MM.1S (cell line): ENCODE measurements around the gene ZNF827.
A peak's percentile ranks its signal among the peaks of the same experiment; 100 is the strongest.

Experiments used
- DNase-seq: peaks from one replicate; pipeline ENCODE4 v3.0.0-alpha.2; 2015
- H2AFZ ChIP-seq: fragments of 300-600 bp; sonication (generic); 2 replicates; pipeline ENCODE4 v1.6.0; 2016; ENCODE audit warnings: antibody characterized with exemption, low read length
- H3F3A ChIP-seq: fragments of 300-600 bp; sonication (generic); 2 replicates; pipeline ENCODE4 v1.6.1; 2016; ENCODE audit warnings: mild to moderate bottlenecking, antibody characterized with exemption, low read length, moderate library complexity, mixed read lengths; ENCODE audit not compliant: insufficient read depth
- H3K27ac ChIP-seq: fragments of 300-600 bp; sonication (generic); 2 replicates; pipeline ENCODE4 v1.5.1; 2016; ENCODE audit warnings: mild to moderate bottlenecking, low read length
- H3K27me3 ChIP-seq: fragments of 300-600 bp; sonication (generic); replicated peaks from 2 replicates; pipeline ENCODE4 v1.6.0; 2016; ENCODE audit warnings: low read length; ENCODE audit not compliant: insufficient read depth
- H3K36me3 ChIP-seq: fragments of 300-600 bp; sonication (generic); replicated peaks from 2 replicates; pipeline ENCODE4 v1.6.1; 2016; ENCODE audit warnings: mild to moderate bottlenecking, low read length, mixed read lengths; ENCODE audit not compliant: insufficient read depth
- H3K4me1 ChIP-seq: fragments of 300-600 bp; sonication (generic); 2 replicates; pipeline ENCODE4 v1.6.1; 2016; ENCODE audit warnings: low read length, mixed read lengths
- H3K4me2 ChIP-seq: fragments of 300-600 bp; sonication (generic); 2 replicates; pipeline ENCODE4 v1.6.0; 2016; ENCODE audit warnings: low read depth, low read length
- H3K4me3 ChIP-seq: fragments of 300-600 bp; sonication (generic); 2 replicates; pipeline ENCODE4 v1.5.1; 2016; ENCODE audit warnings: low read length, mixed read lengths
- H3K79me2 ChIP-seq: fragments of 300-600 bp; sonication (generic); 2 replicates; pipeline ENCODE4 v1.6.1; 2016; ENCODE audit warnings: mixed run types, low read length, mixed read lengths
- H3K9ac ChIP-seq: fragments of 300-600 bp; sonication (generic); 2 replicates; pipeline ENCODE4 v1.6.1; 2016; ENCODE audit warnings: low read length, mixed read lengths
- H3K9me2 ChIP-seq: fragments of 300-600 bp; sonication (generic); replicated peaks from 2 replicates; pipeline ENCODE4 v1.6.1; 2016; ENCODE audit warnings: mild to moderate bottlenecking, low read length, mixed read lengths; ENCODE audit not compliant: insufficient read depth
- H3K9me3 ChIP-seq: fragments of 300-600 bp; sonication (generic); replicated peaks from 2 replicates; pipeline ENCODE4 v1.6.1; 2016; ENCODE audit warnings: mild to moderate bottlenecking, low read length, mixed read lengths; ENCODE audit not compliant: insufficient read depth
- H4K20me1 ChIP-seq: fragments of 300-600 bp; sonication (generic); 2 replicates; pipeline ENCODE4 v1.6.1; 2016; ENCODE audit warnings: mild to moderate bottlenecking, low read length, moderate library complexity, mixed read lengths; ENCODE audit not compliant: insufficient read depth
- CTCF ChIP-seq: fragments of 300-600 bp; sonication (generic); IDR thresholded peaks from 2 replicates; pipeline ENCODE4 v1.5.1; 2016; ENCODE audit warnings: antibody characterized with exemption, low read length, mixed read lengths
- EZH2 ChIP-seq: fragments of 300-600 bp; sonication (generic); optimal IDR thresholded peaks from 2 replicates; pipeline ENCODE3; 2017; ENCODE audit warnings: low read depth, mild to moderate bottlenecking, antibody characterized with exemption, low read length, mixed read lengths
- EZH2phosphoT487 ChIP-seq: fragments of 300-600 bp; sonication (generic); IDR thresholded peaks from 2 replicates; pipeline ENCODE4 v1.6.1; 2018; ENCODE audit warnings: antibody characterized with exemption, low read length

Gene ZNF827

DNA sequence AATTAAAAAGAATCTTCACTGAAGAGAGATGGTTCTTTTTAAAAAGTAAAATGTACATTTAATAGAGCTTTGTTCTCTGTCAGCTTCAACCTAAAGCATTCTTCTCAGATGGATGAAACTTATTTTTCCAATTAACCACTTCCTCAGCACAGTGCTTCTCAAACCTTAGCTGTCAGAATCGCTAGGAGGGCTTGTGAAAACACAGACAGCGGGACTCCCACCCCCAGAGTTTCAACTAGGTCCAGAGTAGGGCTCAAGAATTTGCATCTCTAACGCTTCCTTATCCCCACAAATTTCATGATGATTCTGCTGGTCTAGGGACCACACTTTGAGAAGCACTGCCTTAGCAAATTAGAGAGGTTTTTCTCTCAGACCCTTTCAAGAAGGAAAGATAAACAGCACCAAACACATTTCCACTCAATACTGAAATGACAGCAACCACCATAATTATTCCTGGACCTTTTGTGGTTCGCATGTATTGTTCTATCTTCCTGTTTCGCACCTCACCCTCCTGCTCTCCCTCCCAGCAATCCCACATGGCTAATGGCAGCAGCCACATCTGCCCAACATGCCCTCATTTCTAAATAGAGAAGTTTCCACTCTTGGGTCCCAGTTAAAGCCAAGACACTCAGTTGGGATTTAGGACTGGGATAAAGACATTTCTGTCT is 73.2 kb downstream of the ZNF827 start:
- Histone ChIP-seq H3K27ac (no peak overlapping the region), H3K36me3 (no peaks in the 10 kb centered on the region), H3K27me3 (no peaks in the 10 kb centered on the region), H3K4me2 (0 out of 2 replicates have a peak overlapping the region, but pooled peaks have one; percentile 2), H3K9ac (no peak overlapping the region), H3K9me2 (no peaks in the 10 kb centered on the region), H3K4me1 (peaks cover 40% of the 10 kb centered on the region), H3K79me2 (no peaks in the 10 kb centered on the region), H3K9me3 (no peaks in the 10 kb centered on the region), H3K4me3 (no peak overlapping the region), H4K20me1 (no peaks in the 10 kb centered on the region), H3F3A (peaks cover 19% of the 10 kb centered on the region), H2AFZ (no peak overlapping the region)
- DNase-seq: no peak
- TF ChIP-seq EZH2: no peak
- no peak for TF ChIP-seq CTCF
- TF ChIP-seq EZH2phosphoT487: no peak

GRCh38 chr4:145863191-145863590 is 75.4 kb downstream of the ZNF827 start:
- H3K9me2 ChIP-seq: no peaks in the 10 kb centered on the region
- DNase-seq: no peak
- H3K4me1 ChIP-seq: peaks cover 22% of the 10 kb centered on the region
- H3K79me2 ChIP-seq: no peaks in the 10 kb centered on the region
- no peak overlapping the region for H3K27ac ChIP-seq
- no peak overlapping the region for H3K4me3 ChIP-seq
- H3F3A ChIP-seq: no peaks in the 10 kb centered on the region
- H3K36me3 ChIP-seq: no peaks in the 10 kb centered on the region
- H3K4me2 ChIP-seq: no peak overlapping the region
- H3K9ac ChIP-seq: no peak overlapping the region
- no peaks in the 10 kb centered on the region for H4K20me1 ChIP-seq
- no peak overlapping the region for H2AFZ ChIP-seq
- TF ChIP-seq EZH2 (no peak), EZH2phosphoT487 (no peak), CTCF (no peak)
- H3K27me3 ChIP-seq: no peaks in the 10 kb centered on the region
- no peaks in the 10 kb centered on the region for H3K9me3 ChIP-seq

DNA sequence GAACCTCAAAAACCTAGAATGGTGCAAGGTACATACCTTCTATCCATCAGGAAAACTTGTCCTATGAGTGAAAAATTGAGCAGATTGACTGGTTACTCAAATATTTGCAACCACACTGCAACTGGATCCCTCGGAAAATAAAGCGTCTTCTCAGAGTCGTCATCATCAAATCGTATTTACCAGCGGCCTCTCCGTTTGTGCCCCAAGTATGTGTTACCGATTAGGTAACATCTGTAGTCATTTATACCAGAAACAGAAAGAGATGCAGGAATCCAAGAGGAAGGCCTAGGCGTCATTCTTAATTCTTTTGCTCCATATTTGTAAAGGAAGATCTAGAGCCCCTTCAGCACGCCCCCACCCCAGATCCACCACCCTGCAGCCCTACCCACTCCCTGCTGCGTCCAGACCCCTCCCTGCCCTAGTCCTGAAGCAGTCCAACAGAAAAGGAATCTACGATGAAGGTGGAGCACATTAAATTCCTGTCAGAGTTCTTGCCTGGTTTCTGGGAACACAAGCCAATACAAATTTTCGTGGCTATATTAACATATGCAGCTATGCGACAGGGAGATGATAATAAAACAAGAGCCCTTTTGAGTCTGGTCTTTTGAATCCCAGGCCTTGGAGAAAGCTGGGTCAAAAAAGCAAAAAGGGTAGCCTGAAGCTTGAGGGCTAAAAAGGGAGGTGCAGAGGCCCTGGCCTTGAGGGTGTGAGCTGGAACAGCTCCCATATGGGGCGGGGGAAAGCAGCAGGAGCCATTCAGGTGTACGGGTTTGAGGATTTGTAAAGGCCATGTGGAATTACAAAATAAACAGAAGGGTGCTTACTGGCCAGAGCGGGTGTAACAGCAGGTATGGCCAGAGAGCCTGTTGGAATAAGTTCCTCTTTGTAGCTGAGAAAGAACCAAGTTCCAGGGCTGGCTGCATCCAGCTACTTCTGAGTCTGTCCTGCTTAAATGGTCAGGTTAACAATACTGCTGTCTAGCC is 77.0 kb downstream of the ZNF827 start:
- H3K27me3 ChIP-seq: no peaks in the 10 kb centered on the region
- H3K36me3 ChIP-seq: no peaks in the 10 kb centered on the region
- H3K4me2 ChIP-seq: no peak overlapping the region
- H3F3A ChIP-seq: no peaks in the 10 kb centered on the region
- no peak for DNase-seq
- no peak overlapping the region for H3K9ac ChIP-seq
- H3K9me3 ChIP-seq: no peaks in the 10 kb centered on the region
- no peaks in the 10 kb centered on the region for H3K9me2 ChIP-seq
- H3K79me2 ChIP-seq: no peaks in the 10 kb centered on the region
- H2AFZ ChIP-seq: no peak overlapping the region
- no peak overlapping the region for H3K4me3 ChIP-seq
- H3K27ac ChIP-seq: no peak overlapping the region
- H4K20me1 ChIP-seq: no peaks in the 10 kb centered on the region
- H3K4me1 ChIP-seq: peaks cover 14% of the 10 kb centered on the region
- no peak for TF ChIP-seq EZH2phosphoT487
- TF ChIP-seq EZH2: no peak
- no peak for TF ChIP-seq CTCF
